Measurements from ENCODE around the gene GSDME.
"Not testable (repeated sequence)": the region's sequence is repeated elsewhere in the genome, so short reads cannot be mapped to it uniquely, and the experiment has no call there.

Gene GSDME

DNA sequence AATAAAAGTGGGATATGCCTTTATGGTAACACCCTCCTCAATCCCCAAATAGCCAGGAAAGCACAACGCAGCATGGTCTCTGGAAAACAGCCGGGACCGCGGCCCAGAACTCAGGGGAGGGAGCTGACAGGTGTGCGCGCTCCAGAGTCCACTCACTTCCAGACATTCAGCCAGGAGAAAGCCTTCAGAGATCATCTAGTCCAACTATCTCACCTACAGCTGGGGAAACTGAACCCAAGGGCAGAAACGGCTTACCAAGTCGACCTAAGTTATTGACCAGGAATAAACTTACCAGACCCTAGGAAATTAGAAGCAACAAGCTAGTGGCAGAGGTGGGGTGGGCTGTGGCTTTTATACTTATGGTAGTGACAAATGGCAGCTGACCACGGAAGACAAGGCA, 16.4 kb downstream of the GSDME start:
- DNase-seq, result no peak

GRCh38 chr7:24739306-24739705, 18.0 kb downstream of the GSDME start:
- DNase-seq, result no peak

GRCh38 chr7:24738577-24738976, 18.7 kb downstream of the GSDME start:
- no peak for DNase-seq

GRCh38 chr7:24737281-24737680, 20.0 kb downstream of the GSDME start:
- no peak for DNase-seq

DNA sequence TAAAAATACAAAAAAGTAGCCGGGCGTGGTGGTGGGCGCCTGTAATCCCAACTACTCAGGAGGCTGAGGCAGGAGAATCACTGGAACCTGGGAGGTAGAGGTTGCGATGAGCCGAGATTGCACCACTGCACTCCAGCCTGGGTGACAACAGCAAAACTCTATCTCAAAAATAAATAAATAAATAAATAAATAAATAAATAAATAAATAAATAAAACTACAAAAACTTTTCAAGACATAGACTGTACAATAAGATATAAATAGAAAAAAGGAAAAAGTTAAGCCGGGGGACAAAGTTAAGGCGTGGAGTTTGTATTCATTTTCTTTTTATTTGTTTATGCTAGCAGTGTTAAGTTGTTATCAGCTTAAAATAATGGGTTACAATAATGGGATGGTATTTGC, 21.7 kb downstream of the GSDME start:
- not testable (repeated sequence) for DNase-seq

GRCh38 chr7:24734306-24734705, 23.0 kb downstream of the GSDME start:
- no peak for DNase-seq

DNA sequence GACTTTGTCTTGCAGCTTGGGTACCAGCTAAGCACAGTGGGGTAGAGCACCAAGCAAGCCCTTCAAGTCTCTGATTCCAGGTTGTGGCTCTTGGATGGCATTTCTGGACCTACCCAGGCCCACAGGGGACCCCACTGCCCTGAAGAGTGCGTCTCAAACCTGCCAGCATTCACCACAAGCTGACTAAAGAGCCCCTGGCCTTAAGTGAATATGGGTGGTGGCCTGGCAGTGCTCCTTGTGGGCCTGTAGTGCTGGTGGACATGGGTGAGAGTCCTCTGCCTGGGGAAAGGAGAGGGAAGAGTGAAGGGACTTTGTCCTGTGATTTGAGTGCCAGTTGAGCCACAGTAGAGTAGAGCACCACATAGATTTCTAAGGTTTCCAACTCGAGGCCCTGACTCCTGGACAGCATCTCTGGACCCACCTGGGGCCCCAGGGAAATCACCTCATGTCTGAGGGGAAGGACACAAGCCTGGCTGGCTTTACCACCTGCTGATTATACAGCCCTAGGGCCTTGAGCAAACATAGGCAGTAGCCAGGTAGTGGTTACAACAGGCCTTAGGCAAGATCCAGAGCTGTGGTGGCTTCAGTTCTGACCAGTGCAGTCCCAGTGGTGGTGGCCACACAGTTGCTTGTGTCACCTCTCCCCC, 23.7 kb downstream of the GSDME start:
- DNase-seq, result no peak

DNA sequence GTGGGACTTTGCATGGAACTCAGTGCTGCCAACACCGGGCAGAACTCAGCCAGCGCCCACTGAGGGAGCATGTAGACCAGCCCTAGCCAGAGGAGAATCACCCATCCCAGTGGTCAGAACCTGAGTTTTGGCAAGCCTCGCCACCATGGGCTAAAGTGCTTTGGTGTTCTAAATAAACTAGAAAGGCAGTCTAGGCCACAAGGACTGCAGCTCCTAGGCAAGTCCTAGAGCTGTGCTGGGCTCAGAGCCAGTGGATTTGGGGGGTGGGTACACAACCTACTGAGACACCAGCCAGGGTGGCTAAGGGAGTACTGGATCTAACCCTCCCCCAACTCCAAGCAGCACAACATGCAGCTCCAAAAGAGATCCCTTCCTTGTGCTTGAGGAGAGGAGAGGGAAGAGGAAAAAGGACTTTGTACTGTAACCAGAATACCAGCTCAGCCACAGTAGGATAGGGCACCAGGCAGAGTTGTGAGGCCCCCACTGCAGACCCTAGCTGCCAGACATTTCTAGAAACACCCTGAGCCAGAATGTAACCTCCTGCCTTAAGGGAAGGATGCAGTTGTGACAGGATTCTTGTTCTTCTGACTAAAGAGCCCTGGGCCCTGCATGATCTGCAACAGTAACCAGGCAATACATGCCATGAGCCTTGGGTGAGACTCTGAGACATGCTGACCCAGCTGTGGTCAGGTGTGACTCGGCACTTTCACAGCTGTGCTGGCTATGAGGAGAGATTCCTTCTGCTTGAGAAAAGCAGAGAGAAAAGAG, 24.4 kb downstream of the GSDME start:
- no peak for DNase-seq

- no peak for DNase-seq
Observed at GRCh38 chr7:24731313-24731712, 26.0 kb downstream of the GSDME start.

GRCh38 chr7:24730018-24730369, 27.3 kb downstream of the GSDME start:
- DNase-seq, result no peak

DNA sequence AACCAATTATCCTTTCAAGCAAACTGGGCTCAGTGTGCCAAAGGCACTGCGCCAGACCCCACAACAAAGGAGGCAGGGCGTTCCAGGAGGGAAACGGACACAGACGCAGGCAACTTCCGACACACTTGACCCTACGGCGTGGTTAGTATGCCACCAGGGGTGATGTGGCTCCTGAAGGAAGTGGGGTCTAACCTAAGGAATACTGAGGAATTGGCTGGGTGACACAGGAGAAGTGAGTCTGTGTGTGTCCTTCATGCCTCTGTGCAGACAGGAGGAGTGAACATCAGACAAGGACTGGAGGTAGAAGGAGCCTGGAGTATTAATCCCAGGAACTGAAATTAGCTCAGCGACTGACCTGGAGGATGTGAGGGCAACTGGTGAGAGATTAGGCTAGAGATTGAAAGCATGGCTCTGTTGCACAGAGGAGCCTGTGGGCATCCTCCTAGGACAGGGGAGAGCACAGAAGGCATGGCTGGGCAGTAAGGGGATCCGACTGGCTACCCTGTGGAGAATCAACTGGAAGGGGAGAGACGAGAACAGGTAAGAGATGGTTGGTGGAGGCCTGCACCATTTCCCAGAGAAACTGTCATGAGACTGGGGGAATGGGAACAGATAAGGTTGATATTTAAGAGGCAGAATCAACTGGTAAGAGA, 27.8 kb downstream of the GSDME start:
- DNase-seq, result no peak

GRCh38 chr7:24728503-24729364, 28.5 kb downstream of the GSDME start:
- no peak for DNase-seq

DNA sequence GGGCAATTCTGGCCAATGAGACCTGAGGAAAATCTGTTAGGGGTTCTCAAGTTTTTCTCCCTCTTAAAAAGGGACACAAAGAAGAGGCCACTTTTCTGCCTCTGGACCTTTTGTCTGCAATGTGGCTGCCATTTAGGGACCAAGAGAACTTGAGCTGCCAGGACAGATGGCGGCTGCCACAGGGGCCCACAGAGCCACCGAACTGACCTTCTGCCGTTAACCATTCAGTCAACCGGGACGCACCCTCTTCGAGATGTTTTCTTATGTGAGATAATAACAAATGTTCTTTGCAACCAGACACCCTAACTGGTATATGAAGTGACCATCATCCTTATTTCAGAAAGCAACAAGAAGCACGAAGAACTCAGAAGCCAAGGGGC, 29.2 kb downstream of the GSDME start:
- no peak for DNase-seq

DNA sequence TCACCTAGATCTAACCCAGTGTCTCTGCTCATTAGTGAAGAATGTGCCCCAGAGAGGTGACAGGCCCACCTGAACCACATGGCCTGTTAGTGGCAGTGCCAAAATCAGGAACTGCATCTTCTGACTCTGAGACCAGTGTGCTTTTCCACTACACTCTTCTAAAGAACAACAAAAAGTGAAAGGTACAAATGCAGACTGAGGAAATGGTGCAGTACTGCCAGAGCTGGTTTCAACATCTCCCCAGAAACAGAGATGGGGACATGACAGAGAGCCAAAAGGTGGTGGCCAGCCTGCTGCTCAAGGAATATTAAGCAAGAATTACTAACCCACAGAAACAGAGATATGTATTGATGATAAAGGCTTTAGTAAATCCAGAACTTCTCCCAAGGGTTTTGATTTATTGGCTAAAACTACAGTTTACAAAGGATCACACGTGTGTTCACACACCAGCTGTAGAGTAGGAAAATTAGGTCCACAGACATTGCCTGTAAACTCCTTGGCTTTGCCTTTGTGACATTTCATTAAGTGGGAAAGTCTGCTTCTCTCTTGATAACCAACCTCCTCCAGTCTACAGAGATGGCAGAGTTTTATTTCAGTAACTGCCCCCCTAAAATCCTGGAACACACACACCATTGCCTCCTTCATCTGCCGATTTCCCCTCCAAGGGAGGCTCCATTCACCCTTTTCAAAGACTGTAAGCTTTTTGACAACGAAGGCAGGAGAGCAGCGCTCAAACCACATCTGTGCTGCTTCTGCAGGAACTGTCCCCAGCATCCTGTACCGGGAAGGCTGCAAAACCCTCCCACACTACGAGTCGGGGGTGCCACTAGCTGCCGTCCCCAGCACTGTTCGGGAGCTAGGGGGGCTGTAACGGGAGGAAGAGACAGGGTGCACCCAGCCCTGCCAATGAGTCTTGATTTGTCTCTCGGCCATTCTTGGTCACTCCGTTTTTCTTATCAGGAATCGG, 29.8 kb downstream of the GSDME start:
- no peak for DNase-seq

DNA sequence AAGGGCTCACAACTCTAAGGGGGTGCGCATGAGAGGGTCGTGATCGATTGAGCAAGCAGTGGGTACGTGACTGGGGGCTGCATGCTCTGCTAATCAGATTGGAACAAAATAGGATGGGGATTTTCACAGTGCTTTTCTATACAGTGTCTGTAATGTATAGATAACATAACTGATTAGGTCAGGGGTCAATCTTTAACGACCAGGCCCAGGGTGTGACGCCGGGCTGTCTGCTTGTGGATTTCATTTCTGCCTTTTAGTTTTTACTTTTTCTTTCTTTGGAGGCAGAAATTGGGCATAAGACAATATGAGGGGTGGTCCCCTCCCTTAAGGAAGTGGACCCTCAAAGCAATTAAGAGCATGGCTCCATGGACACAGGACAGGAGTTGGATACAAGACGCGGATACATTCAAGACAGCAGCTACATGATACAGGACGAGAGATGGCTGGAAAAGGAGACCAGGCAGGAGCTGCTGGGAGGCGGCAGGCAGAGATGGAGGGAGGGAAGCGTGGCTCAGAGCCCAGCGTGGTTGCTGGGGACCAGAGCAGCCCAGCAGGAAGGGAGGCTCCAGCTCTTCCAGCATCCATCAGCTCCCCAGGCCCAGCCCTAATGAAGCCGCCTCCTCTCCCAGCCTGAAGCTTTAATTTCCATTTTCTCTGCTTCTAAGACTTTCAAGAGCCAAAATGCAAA, 31.6 kb downstream of the GSDME start:
- DNase-seq, result no peak

DNA sequence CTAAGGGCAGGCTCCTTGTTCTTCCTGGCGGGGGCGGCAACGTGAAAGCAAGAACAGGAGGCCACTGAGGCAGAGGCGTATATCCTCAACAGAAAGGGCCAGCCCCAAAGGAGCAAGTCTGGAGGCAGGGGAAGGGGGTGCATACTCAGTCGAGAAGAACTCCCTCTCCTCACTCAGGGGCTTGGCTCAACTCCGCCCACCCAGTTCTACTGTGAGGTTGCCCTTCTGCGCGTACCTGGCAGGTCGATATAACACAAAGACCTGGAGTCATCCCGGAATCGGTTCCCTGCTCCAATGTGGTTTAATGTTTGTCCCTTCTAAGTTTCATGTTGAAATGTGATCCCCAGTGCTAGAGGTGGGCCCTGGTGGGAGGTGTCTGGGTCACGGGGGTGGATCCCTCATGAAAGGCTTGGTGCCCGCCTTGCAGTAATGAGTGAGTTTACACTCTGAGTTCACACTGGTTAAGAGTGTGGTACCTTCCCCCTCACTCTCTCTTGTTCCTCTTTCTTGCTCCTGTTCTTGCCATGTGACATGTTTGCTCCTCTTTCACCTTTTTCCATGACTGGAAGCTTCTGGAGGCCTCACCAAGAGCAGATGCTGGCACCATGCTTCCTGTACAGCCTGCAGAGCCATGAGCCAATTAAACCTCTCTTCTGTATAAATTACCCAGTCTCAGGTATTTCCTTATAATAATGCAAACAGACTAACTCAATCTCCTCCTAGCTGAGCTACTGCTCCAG, 32.6 kb downstream of the GSDME start:
- no peak for DNase-seq

DNA sequence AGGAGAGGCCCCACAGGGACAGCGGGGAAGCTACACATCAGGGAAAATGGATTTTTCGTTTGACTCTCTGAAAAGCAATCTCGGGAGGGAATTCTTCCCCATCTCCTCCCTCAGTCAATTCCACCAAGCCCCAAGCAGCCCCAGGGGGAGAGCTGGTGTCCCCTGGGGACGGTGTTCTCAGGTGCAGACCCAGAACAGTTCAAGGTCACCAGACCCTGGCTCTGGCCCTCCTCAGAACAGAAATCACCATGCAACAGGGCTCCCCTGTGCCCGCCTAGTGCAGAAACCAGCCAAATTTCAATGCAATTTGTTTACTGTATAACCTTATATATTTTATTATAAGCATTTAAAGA, 34.1 kb downstream of the GSDME start:
- no peak for DNase-seq

DNA sequence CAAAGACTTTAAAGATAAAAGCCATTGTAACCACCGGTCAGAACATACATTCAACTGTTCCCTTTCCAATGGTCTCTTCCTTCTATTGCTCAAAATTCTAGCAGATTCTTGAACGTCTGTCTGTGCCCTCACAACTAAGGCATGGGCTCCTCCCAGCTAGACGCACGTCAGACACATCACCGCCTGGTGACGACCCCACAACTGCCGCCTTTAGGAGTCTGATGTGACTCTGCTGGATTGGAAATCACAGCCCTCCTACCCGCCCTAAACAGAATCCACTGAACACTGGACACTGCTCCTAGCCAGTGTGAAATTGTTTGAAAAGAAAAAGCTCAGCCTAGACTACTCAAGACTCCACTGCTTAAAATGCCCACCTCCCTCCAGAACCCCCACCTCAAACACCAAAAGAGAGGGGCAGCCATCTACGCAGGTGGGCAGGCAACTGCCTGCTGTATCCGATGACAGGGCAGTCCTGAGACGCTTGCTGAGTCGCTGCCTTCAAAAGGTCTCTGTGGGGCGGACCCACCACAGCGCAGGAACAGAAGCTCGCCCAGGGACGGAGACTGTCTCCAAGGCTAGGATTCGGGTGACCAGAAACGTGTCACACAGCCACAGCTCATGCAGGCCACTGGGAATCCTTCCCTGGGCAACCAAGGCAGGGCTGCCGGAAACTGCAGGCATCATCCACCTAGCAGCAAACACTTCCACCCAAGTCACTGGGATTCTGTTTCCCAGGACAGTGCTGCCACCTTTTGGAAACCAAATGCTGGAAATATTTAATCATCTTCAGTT, 34.7 kb downstream of the GSDME start:
- peak; percentile 31 for DNase-seq

DNA sequence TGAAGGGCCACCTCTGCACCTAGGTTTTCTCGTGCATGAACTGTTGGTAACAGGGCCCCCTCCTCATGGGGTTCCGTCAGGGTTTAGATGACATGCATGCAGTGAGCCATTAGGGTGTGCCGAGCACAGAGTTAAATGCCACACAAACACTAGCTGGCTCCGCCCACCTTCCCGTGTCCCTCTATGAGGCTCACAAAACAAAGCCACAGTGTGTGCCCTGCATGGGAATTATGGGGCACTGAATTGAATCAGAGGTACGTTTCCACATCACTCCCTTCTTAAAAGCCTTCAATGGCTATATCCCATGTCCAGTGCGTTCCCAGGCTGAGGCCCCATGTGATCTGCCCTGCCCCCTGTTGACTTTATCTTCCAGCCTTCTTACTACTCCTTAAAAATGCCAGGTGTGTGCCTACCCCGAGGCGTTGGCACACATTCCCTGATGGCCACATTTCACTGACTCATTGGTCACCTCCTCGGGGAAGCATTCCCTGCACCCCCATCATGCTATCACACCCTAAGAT, 35.7 kb downstream of the GSDME start:
- DNase-seq, result no peak

- DNase-seq, result no peak
Observed at GRCh38 chr7:24720283-24720682, 37.0 kb downstream of the GSDME start.

Measured in 8988T (cell line).